SU-DHL-6 (cell line): ENCODE results near the gene EIF4E1B.

Experiments
- H2AFZ ChIP-seq: fragments of 200-600 bp; sonication (generic); 2 replicates; pipeline ENCODE4 v1.6.1; 2014; ENCODE audit warnings: low read depth, mild to moderate bottlenecking, moderate library complexity, mixed read lengths, antibody characterized with exemption, low read length; ENCODE audit not compliant: severe bottlenecking
- H3F3A ChIP-seq: fragments of 200-600 bp; shearing (Covaris generic); 2 replicates; pipeline ENCODE4 v1.6.0; 2016; ENCODE audit warnings: antibody characterized with exemption, mild to moderate bottlenecking; ENCODE audit not compliant: insufficient read depth
- H3K27ac ChIP-seq: fragments of 200-600 bp; sonication (generic); 2 replicates; pipeline ENCODE4 v1.5.1; 2016; ENCODE audit warnings: low read depth, mild to moderate bottlenecking, low read length, moderate library complexity, mixed read lengths
- H3K27me3 ChIP-seq: fragments of 200-600 bp; sonication (generic), shearing (Covaris generic); 2 replicates; pipeline ENCODE4 v1.6.0; 2014; ENCODE audit warnings: mild to moderate bottlenecking, low read length
- H3K36me3 ChIP-seq: fragments of 200-600 bp; sonication (generic); 2 replicates; pipeline ENCODE4 v1.6.1; 2014; ENCODE audit warnings: mild to moderate bottlenecking, low read length, mixed read lengths
- H3K4me2 ChIP-seq: fragments of 300-600, 200-600 bp; shearing (Covaris generic), sonication (generic); 2 replicates; pipeline ENCODE4 v1.6.0; 2014; ENCODE audit warnings: low read length, low read depth, mild to moderate bottlenecking; ENCODE audit not compliant: poor library complexity, severe bottlenecking
- H3K4me3 ChIP-seq: fragments of 200-600 bp; sonication (generic); 2 replicates; pipeline ENCODE4 v1.5.1; 2014; ENCODE audit warnings: antibody characterized with exemption, low read length, mild to moderate bottlenecking, mixed read lengths; ENCODE audit not compliant: insufficient read depth, poor library complexity, severe bottlenecking
- H3K79me2 ChIP-seq: fragments of 200-600 bp; sonication (generic); 2 replicates; pipeline ENCODE4 v1.6.1; 2014; ENCODE audit warnings: mild to moderate bottlenecking, low read length, moderate library complexity; ENCODE audit not compliant: insufficient read depth
- H3K9ac ChIP-seq: fragments of 200-600 bp; sonication (generic); 2 replicates; pipeline ENCODE4 v1.7.0; 2014; ENCODE audit warnings: mild to moderate bottlenecking, low read length
- H3K9me2 ChIP-seq: fragments of 200-600 bp; sonication (generic); replicated peaks from 2 replicates; pipeline ENCODE4 v1.6.1; 2014; ENCODE audit warnings: low read length; ENCODE audit not compliant: insufficient read depth
- H3K9me3 ChIP-seq: fragments of 200-600 bp; sonication (generic); 2 replicates; pipeline ENCODE4 v1.6.1; 2014; ENCODE audit warnings: low read length, mixed read lengths; ENCODE audit not compliant: insufficient read depth
- H4K20me1 ChIP-seq: fragments of 200-600 bp; sonication (generic); 2 replicates; pipeline ENCODE4 v1.6.1; 2014; ENCODE audit warnings: low read depth, mild to moderate bottlenecking, antibody characterized with exemption, low read length, moderate library complexity, mixed read lengths
- EZH2phosphoT487 ChIP-seq: fragments of 200-600 bp; sonication (generic), shearing (Covaris generic); conservative IDR thresholded peaks from 2 replicates; pipeline ENCODE4 v1.6.1; 2018; ENCODE audit warnings: mild to moderate bottlenecking, antibody characterized with exemption, low read length, moderate library complexity, mixed read lengths
- TF ChIP-seq, protein P1 (sequence below): fragments of 200-600 bp; sonication (generic); IDR thresholded peaks from one replicate; pipeline ENCODE4 v1.5.1; 2017; ENCODE audit warnings: antibody characterized with exemption, mild to moderate bottlenecking, low read length, moderate library complexity; ENCODE audit not compliant: insufficient read depth, poor library complexity, severe bottlenecking

The EIF4E1B gene

DNA sequence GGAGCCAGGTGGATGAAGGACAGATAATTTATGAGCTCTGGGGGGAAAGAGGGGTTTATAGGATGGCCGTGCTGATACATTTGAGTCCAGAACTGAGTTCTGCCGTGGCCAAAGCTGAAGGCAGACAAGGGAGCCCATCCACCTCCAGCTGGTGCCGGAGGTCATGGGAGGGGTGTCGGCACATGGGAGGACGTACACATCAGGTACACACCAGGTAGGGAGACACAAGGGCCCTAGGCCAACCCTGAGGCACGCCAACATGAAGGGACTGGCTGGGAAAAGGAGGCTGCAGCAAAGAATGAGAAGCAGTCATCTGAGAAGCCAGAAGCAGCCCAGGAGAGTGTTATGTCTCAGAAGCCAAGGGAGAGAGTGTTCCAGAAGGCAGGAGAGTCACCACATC lies 18.5 kb upstream of the EIF4E1B start:
- H3F3A ChIP-seq: 0 out of 2 replicates have a peak, but pooled peaks cover 3% of the 10 kb centered on the region
- H3K27ac ChIP-seq: no peak overlapping the region
- no peaks in the 10 kb centered on the region for H3K36me3 ChIP-seq
- H3K27me3 ChIP-seq: no peaks in the 10 kb centered on the region
- H3K4me3 ChIP-seq: no peak overlapping the region
- no peaks in the 10 kb centered on the region for H3K79me2 ChIP-seq
- H3K9ac ChIP-seq: no peak overlapping the region
- no peak overlapping the region for H2AFZ ChIP-seq
- TF ChIP-seq EZH2phosphoT487: no peak
- TF ChIP-seq, protein P1, sequence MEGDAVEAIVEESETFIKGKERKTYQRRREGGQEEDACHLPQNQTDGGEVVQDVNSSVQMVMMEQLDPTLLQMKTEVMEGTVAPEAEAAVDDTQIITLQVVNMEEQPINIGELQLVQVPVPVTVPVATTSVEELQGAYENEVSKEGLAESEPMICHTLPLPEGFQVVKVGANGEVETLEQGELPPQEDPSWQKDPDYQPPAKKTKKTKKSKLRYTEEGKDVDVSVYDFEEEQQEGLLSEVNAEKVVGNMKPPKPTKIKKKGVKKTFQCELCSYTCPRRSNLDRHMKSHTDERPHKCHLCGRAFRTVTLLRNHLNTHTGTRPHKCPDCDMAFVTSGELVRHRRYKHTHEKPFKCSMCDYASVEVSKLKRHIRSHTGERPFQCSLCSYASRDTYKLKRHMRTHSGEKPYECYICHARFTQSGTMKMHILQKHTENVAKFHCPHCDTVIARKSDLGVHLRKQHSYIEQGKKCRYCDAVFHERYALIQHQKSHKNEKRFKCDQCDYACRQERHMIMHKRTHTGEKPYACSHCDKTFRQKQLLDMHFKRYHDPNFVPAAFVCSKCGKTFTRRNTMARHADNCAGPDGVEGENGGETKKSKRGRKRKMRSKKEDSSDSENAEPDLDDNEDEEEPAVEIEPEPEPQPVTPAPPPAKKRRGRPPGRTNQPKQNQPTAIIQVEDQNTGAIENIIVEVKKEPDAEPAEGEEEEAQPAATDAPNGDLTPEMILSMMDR: no peak
- H3K9me3 ChIP-seq: no peaks in the 10 kb centered on the region
- H4K20me1 ChIP-seq: no peaks in the 10 kb centered on the region
- no peak overlapping the region for H3K4me2 ChIP-seq
- no peaks in the 10 kb centered on the region for H3K9me2 ChIP-seq

DNA sequence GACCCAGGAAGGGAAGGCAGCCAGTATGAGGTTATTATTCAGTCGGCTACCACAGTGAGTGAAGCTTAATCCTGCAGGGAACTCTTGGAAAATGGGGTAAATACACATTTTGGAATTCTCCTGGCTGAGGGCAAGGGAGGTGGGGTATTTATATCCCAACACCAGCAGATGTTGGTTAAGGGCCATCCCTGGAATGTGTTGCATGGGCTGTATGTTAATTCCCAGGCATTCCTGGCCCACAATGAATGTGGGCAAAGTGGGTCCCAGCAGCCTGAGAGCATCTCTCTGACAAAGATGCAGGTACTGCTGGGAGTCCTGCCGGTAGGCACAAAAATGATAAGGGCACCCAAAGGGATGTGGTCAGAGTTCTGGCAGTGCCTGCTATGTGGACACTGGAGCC lies 17.6 kb upstream of the EIF4E1B start:
- no peak overlapping the region for H3K9ac ChIP-seq
- no peaks in the 10 kb centered on the region for H3K79me2 ChIP-seq
- 0 out of 2 replicates have a peak, but pooled peaks cover 3% of the 10 kb centered on the region for H3F3A ChIP-seq
- no peaks in the 10 kb centered on the region for H3K27me3 ChIP-seq
- no peak for TF ChIP-seq EZH2phosphoT487
- TF ChIP-seq, protein P1: no peak
- no peaks in the 10 kb centered on the region for H4K20me1 ChIP-seq
- no peak overlapping the region for H3K4me2 ChIP-seq
- H3K9me2 ChIP-seq: no peaks in the 10 kb centered on the region
- no peak overlapping the region for H2AFZ ChIP-seq
- H3K27ac ChIP-seq: no peak overlapping the region
- no peaks in the 10 kb centered on the region for H3K36me3 ChIP-seq
- H3K9me3 ChIP-seq: no peaks in the 10 kb centered on the region
- no peak overlapping the region for H3K4me3 ChIP-seq

DNA sequence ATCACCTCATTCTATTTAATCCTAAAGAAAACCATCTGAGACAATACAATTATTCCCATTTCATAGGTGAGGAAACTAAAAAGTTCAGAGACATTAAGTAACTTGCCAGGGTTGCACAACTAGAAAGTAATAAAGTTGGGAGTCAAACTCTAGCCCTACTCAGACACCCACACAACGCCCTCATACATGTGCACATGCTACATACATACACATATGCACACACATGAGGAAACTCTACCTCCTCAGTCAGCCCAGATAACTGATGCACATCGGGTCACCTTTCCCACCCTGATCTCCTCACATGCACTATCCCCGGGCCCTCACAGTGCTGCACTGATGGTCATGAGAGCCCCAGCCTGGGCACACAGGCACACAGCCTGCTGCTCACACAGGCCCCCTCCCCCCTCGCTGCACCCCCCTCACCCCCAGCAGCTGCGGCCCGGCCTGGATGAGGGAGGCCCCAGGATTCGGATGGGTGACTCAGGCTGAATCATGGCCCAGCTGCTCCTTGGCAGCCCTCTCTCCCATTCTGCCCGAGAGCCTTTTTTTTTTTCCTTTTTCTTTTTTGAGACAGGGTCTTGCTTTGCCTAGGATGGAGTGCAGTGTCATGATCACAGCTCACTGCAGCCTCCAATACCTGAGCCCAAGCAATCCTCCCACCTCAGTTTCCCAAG lies 15.5 kb upstream of the EIF4E1B start:
- 0 out of 2 replicates have a peak, but pooled peaks cover 3% of the 10 kb centered on the region for H3F3A ChIP-seq
- H2AFZ ChIP-seq: no peak overlapping the region
- H3K4me3 ChIP-seq: no peak overlapping the region
- no peak overlapping the region for H3K27ac ChIP-seq
- H3K9me2 ChIP-seq: no peaks in the 10 kb centered on the region
- no peaks in the 10 kb centered on the region for H3K9me3 ChIP-seq
- no peak overlapping the region for H3K9ac ChIP-seq
- no peak for TF ChIP-seq EZH2phosphoT487
- TF ChIP-seq, protein P1: no peak
- H3K79me2 ChIP-seq: no peaks in the 10 kb centered on the region
- H4K20me1 ChIP-seq: no peaks in the 10 kb centered on the region
- H3K36me3 ChIP-seq: no peaks in the 10 kb centered on the region
- no peak overlapping the region for H3K4me2 ChIP-seq
- no peaks in the 10 kb centered on the region for H3K27me3 ChIP-seq
